Thyroid gland (tissue), 4 donors: Measurements from ENCODE around the gene VSTM4. TPM values are rescaled to one million over a fixed set of nuclear protein-coding genes. Genes with fewer than 3 reads are reported as not detected.

Source experiments
- DNase-seq, 2 donors: peaks; one replicate each; pipeline ENCODE4 v3.0.0-alpha.2; 2019
- H3K27ac ChIP-seq, 3 donors: fragments of 200-600 bp; sonication (generic); 1 replicate in 2 of 3; 2 replicates in 1 of 3; pipeline ENCODE4 v1.5.1; 2016 to 2019; ENCODE audit warnings: mild to moderate bottlenecking in 1 of 3, moderate library complexity in 1 of 3
- H3K27me3 ChIP-seq: fragments of 200-600 bp; sonication (generic); one replicate; pipeline ENCODE4 v1.5.1; 2019
- H3K36me3 ChIP-seq, 2 donors: fragments of 200-600 bp; sonication (generic); one replicate each; pipeline ENCODE4 v1.5.1; 2016 to 2019
- H3K4me1 ChIP-seq, 2 donors: fragments of 200-600 bp; sonication (generic); one replicate each; pipeline ENCODE4 v1.5.1; 2017 to 2019
- H3K4me3 ChIP-seq, 3 donors: fragments of 200-600 bp; sonication (generic); replicated peaks in 1 of 3; 1 replicate in 2 of 3; 2 replicates in 1 of 3; pipeline ENCODE4 v1.5.1; 2016; ENCODE audit warnings: mild to moderate bottlenecking in 1 of 3
- H3K9me3 ChIP-seq: fragments of 200-600 bp; sonication (generic); one replicate; pipeline ENCODE4 v1.5.1; 2017
- CTCF ChIP-seq, 6 experiments: fragments of 200-600 bp in 3 of 6; fragments of 450-650 bp in 3 of 6; sonication (generic) in 3 of 6; IDR thresholded peaks; one replicate each; pipeline ENCODE4 v1.5.1; 2016 to 2019; ENCODE audit warnings: antibody characterized with exemption in 6 of 6, mild to moderate bottlenecking in 2 of 6, inconsistent platforms in 1 of 6, moderate library complexity in 1 of 6
- POLR2A ChIP-seq, 2 donors: fragments of 450-650 bp; IDR thresholded peaks; one replicate each; pipeline ENCODE4 v1.6.1; 2017; ENCODE audit warnings: antibody characterized with exemption in 2 of 2, mild to moderate bottlenecking in 2 of 2, moderate library complexity in 1 of 2
- WGBS, 2 donors: methylation state at CpG; one replicate each; pipeline ENCODE4 v1.1.5; 2017; 5-methylcytosine and 5-hydroxymethylcytosine counted together
- intact Hi-C: fragments of 100-400 bp; cut with DNase I; formaldehyde crosslinking; loops from one replicate; pipeline ENCODE4 v1.15.1; 2023
- total RNA-seq, 4 donors: library from RNA; depleted of rRNA; stranded (reverse); fragments of >200 nt; gene quantifications; one replicate each; pipeline ENCODE4 v1.2.3, GENCODE V29; 2016

VSTM4 gene
- total RNA-seq, 4 donors from 2014 or later, result 42.9 to 220 (median 142) TPM

DNA sequence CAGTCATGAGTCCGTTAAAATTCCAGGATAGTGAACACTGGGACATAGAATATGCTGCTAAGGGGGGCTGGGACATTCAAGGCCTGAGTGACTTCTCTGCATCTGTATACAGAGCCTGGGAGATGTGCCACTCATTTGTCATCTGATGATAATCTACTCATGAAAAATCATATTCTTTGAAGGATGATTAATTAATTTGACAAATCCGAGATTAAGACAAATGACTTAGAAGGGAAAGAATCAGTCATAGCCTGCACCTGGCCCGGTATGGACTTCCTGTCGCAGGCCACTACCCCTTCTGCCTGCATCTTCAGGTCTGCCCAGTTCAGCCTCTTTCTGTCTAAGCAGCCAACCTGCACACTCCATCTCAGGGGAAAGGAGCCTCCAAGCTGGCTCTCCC, 37.3 kb upstream of the VSTM4 start:
- Histone ChIP-seq H3K27ac (no peak overlapping the region), H3K27me3 (no peaks in the 10 kb centered on the region), H3K9me3 (no peaks in the 10 kb centered on the region), H3K4me1 (no peaks in the 10 kb centered on the region), H3K4me3 (no peak overlapping the region), H3K36me3 (no peaks in the 10 kb centered on the region)
- intact Hi-C loops, result no loop called here
- no peak for TF ChIP-seq CTCF (IDR thresholded peaks at IDR 0.05)
- TF ChIP-seq POLR2A (IDR thresholded peaks at IDR 0.05), result no peak
- DNase-seq, result no peak
- WGBS, 2 donors, result 83% methylated on average over 4 of the region's 4 CpGs

GRCh38 chr10:49152037-49152436, 36.7 kb upstream of the VSTM4 start:
- TF ChIP-seq CTCF (IDR thresholded peaks at IDR 0.05) (no peak), POLR2A (IDR thresholded peaks at IDR 0.05) (no peak)
- H3K4me1 ChIP-seq, result no peaks in the 10 kb centered on the region
- WGBS, 2 donors, result 82 to 98% methylated on average over 4 of the region's 4 CpGs
- no peak for DNase-seq
- no peaks in the 10 kb centered on the region for H3K9me3 ChIP-seq
- H3K36me3 ChIP-seq, result no peaks in the 10 kb centered on the region
- H3K27ac ChIP-seq, result no peak overlapping the region
- intact Hi-C loops, result no loop called here
- H3K4me3 ChIP-seq, result no peak overlapping the region
- no peaks in the 10 kb centered on the region for H3K27me3 ChIP-seq

DNA sequence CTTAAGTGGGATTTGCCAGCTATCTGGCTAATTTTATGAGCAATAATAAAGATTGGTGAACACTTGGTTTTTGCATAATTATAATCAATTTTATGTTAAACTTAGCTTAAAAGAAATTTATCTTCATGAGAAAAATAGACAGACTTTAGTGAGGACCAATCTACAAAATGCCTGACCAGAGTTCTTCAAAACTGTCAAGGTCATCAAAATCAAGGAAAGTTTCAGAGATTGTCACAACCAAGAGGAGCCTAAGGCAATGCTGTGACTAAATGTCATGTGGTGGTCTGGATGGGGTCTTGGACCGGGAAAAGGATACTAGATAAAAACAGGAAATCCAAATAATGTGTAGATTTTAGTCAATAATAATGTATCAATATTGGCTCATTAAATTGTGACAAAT, 36.2 kb upstream of the VSTM4 start:
- Histone ChIP-seq H3K27me3 (no peaks in the 10 kb centered on the region), H3K9me3 (no peaks in the 10 kb centered on the region), H3K36me3 (no peaks in the 10 kb centered on the region), H3K4me1 (no peaks in the 10 kb centered on the region), H3K27ac (no peak overlapping the region), H3K4me3 (no peak overlapping the region)
- no peak for DNase-seq
- no peak for TF ChIP-seq POLR2A (IDR thresholded peaks at IDR 0.05)
- TF ChIP-seq CTCF (IDR thresholded peaks at IDR 0.05), result no peak
- intact Hi-C loops, result no loop called here
- 89 to 91% methylated on average over 1 of the region's 1 CpG for WGBS, 2 donors

DNA sequence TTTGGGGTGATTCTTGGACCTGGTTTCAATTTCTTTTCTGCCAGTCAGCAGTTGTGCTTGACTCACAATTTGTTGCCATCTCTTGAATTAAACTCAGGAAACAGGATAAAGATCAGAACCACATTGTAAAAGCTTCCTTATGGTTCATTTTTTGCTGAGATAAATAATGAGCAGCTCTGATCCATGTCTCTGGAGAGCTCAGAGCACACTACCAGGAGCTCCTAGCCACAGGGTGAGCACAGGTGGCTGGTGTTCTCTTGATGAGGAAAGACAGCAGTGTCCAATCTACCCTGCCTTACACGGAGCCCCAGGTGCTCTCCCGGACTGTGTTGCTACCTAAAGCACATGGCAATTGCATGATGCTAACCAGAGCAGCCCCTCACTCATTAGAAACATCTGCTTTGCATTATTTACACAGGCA, 35.7 kb upstream of the VSTM4 start:
- DNase-seq, result no peak
- intact Hi-C loops, result no loop called here
- H3K4me1 ChIP-seq, result no peaks in the 10 kb centered on the region
- 60 to 89% methylated on average over 2 of the region's 2 CpGs for WGBS, 2 donors
- no peaks in the 10 kb centered on the region for H3K36me3 ChIP-seq
- no peak overlapping the region for H3K4me3 ChIP-seq
- no peaks in the 10 kb centered on the region for H3K27me3 ChIP-seq
- no peak for TF ChIP-seq POLR2A (IDR thresholded peaks at IDR 0.05)
- no peak for TF ChIP-seq CTCF (IDR thresholded peaks at IDR 0.05)
- no peak overlapping the region for H3K27ac ChIP-seq
- no peaks in the 10 kb centered on the region for H3K9me3 ChIP-seq

- H3K9me3 ChIP-seq, result no peaks in the 10 kb centered on the region
- no peak overlapping the region for H3K4me3 ChIP-seq
- no peaks in the 10 kb centered on the region for H3K4me1 ChIP-seq
- DNase-seq, result no peak
- H3K27ac ChIP-seq, result no peak overlapping the region
- no peaks in the 10 kb centered on the region for H3K36me3 ChIP-seq
- no peak for TF ChIP-seq POLR2A (IDR thresholded peaks at IDR 0.05)
- no peak for TF ChIP-seq CTCF (IDR thresholded peaks at IDR 0.05)
- 80 to 82% methylated on average over 5 of the region's 5 CpGs for WGBS, 2 donors
- no peaks in the 10 kb centered on the region for H3K27me3 ChIP-seq
- intact Hi-C loops, result no loop called here
Observed at GRCh38 chr10:49150426-49150825, 35.1 kb upstream of the VSTM4 start.
